HG02970 (cell line): Measurements from ENCODE around the gene LCA5L.
"Not testable (repeated sequence)": the region's sequence is repeated elsewhere in the genome, so short reads cannot be mapped to it uniquely, and the experiment has no call there.

Experiments
- ATAC-seq: cut with Tn5 transposase; IDR thresholded peaks from one replicate; pipeline ENCODE4 v1.9.1; 2021; ENCODE audit warnings: mild to moderate bottlenecking, moderate library complexity, moderate number of reproducible peaks; ENCODE audit not compliant: unreplicated experiment, low FRiP score

The LCA5L gene

DNA sequence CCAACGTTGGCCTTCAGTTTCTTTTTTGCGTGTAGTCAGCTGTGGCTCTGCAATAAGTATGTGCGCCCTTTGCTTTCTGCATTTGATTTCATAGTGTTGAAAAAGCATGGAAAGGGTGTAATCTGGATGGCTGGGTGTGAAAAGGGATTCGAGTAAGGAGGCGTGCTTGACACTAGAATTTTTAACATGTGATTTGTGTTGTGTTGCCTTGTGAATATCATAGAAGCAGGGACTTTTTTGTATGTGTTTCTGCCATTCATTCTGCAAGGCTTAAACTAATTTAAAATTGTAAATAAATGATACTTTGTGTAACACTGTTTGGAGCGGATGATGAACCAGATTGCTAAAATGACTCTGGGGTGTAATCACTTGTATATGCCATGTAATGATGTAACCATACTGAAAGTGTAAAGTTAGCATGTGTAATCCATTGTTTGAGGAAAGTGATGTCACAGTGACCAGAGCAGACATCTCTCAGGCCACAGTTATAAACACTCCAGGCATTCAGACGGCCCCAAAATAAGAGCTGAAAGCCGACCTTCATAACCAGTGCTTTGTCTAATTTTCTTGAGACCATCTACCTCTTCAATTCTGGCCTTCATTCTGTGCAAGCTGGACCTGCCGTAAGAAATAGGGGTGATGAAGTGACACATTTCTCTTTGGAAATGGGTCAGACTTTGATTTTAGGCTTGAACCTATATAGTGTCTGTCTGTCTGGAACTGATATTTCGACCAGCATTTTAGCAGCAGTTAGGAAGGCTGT, 6.8 kb upstream of the LCA5L start:
- ATAC-seq, result no peak

DNA sequence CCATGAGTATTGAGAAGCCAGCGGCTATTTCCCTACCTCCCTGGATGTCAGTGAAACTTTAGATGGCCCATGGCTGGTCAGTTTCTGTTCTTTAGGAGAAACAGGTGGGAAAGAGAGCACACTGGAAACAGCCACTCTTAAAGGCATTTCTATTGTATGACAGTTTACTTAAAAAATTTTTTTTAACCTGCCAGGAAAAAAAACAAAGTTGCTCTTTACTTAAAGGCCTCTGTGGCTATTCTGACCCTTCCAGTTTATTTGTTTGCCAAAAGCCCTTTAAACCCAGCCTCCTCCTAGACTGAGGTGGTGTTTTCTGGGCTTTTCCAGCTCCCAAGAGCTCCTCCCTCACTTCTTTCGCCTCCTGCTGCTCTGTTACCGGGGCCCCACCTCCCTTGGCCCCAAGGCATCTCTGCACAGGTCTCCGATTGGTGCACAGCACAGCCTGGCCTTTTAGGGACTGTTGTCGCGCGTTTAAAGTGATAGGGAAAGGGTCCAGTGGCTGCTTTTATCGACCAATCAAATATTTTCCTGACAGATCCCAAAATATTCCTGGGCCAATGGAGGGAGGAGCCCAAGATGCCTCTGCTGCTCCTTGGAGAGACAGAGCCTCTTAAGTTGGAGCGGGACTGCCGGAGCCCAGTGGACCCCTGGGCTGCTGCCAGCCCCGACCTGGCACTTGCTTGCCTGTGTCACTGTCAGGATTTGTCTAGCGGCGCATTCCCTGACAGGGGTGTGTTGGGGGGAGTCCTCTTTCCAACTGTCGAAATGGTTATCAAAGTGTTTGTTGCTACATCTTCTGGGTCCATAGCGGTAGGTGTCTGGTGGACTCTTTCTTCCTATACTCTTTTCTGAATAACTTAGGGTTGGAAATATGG, 6.0 kb upstream of the LCA5L start, which contains the start of gene SH3BGR:
TSS of gene SH3BGR (plus strand) at position 639 of the 875 bp plus-strand sequence. CDS start at position 766, 127 bp downstream.
- ATAC-seq, result no peak

DNA sequence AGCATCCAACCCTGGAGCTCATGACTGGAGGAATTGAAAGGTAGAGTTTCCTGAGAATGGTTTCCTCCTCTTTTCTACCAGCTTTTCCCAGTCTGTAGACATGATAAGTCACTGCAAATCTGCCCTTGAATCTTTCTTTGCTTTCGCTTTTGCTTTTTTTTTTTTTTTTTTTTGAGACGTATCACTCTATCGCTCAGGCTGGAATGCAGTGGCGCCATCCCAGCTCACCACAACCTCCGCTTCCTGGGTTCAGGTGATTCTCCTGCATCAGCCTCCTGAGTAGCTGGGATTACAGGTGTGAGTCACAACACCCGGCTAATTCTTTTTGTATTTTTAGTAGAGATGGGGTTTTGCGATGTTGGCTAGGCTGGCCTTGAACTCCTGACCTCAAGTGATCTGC, 1.7 kb upstream of the LCA5L start:
- no peak for ATAC-seq

DNA sequence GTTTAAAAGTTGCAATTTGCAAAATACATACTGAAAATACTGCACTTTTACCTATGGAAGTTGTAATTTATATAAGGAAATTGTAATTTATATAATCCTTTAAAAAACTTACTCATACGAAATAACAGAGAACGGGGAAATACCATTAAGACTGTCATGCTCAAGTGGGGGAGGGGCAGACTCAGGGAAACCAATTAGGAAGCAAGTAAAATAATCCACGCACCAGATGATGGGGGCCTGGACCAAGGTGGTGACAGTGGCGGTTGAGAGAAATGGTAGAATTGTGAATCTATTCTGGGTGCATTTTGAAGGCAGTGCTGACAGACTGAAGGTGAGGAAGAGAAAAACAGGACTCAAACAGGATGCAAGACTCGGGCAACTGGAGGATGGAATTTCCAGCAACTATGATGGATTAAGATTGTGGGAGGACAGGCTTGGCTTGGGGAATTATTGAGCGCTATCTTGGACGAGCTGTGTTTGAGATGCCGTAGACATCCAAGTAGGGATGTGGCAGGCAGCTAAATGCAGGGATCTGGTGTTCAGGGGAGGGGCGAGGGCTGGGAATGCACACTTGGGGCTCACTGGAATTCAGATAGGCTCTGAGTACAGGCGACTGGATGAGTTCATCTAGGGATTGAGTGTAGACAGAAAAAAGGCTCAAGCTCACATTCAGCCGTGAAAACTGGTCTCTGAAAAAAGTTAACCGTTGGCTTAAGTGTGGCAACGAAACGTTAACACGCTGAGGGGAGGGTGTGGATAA, 977 bp downstream of the LCA5L start:
- ATAC-seq, result no peak

GRCh38 chr21:39441502-39442475, 3.8 kb downstream of the LCA5L start:
- ATAC-seq, result no peak

GRCh38 chr21:39439232-39439631, 6.3 kb downstream of the LCA5L start:
- ATAC-seq, result no peak

DNA sequence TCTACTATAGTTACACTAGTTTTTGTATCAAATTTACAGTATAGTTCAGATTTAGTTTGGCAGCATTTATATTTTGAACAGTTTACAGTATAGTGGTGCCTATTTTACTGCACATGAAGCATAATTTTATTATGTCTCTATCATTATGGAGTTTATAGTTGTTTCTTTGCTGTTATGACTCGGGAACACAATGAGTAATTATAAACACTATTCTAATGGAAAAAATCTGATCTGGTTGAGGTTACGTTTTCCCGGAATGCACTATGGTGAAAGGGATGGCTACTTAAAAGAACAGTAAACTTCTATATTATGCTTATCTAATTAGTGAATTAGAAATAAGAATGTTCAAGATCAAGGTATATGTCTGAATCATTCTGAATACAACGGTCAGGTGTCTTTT, 10.6 kb downstream of the LCA5L start:
- no peak for ATAC-seq

GRCh38 chr21:39430954-39431353, 14.6 kb downstream of the LCA5L start:
- ATAC-seq, result no peak

- no peak for ATAC-seq
Observed at GRCh38 chr21:39430457-39430856, 15.1 kb downstream of the LCA5L start.

DNA sequence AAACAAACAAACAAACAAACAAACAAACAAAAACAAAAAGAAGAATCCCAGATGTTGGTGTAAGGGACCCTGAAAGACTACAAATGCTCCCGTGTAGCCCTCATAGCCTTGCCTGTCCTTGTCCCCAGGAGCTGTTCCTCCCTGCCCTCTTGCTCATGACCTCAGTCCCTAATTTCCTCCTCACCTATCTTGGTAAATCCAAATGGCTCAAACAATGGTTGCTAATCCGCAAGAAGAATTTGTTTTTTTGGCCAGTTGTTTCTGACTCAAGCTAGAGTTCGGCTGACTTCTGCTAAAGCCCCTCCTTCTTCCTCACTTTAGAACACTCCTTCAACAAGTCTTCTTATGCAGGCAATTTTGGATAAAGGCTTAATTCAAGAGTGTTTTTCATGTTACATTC, 15.6 kb downstream of the LCA5L start:
- ATAC-seq, result no peak

DNA sequence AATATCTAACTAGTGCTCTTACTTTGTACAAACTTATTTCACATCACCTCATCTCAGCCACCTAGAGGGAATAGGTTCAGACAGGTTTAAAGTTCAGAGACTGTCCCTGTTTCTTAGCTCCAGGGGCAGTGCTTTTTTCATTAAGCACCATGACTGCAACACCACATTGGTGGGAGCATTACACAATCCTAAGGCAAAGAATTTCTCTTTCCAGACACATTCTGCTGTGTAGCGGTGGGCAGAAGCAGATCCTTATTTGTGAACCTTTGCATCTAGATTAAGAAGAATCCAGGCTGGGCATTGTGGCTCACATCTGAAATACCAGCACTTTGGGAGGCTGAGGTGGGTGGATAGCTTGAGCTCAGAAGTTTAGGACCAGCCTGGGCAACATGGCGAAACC, 16.1 kb downstream of the LCA5L start:
- ATAC-seq, result no peak

DNA sequence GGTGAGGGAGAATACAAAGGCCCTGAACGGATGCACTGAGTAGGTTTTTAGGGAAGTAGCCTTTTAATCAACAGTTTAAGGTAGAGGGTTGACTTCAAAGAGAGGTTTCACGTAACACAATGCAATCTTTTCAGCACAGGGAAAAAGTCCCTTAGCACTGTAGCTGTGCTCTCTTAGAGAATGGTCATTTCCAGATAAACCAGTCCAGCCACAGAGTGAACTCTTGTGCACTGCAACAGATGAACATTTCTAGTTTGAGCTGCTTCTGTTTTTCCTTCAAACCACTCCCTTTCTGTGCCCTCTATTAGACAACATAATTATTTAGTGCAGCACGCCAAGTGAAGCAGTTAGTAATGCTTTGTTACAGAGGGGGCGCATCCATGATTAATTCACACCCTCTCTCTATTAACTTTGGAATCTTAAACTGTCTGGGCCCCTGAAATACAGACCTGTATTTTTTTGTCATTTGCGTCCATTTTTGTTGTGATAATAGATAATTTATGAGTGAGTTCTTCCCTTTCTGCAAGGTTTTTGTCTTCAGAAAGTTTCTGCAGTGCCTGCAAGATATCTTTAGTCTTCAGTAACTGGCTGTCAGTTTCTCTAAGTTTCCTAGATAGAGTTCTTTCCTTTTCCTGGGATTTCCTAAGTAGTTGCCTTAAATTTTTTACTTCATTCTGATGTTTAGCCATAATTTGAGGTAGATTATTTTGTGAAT, 22.9 kb downstream of the LCA5L start:
- ATAC-seq, result no peak

DNA sequence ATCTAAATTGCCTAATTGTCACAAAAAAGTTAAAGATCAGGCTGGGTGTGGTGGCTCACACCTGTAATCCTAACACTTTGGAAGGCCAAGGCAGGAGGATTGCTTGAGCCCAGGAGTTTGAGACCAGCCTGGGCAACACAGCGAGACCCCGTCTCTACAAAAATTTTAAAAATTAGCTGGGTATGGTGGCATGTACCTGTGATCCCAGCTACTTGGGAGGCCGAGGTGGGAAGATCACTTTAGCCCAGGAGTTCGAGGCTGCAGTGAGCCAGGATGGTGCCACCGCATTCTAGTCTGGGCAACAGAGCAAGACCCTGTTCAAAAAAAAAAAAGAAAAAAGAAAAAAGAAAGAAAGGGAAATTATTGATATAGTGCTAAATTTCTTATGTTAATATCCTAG, 26.4 kb downstream of the LCA5L start:
- ATAC-seq, result not testable (repeated sequence)

GRCh38 chr21:39406065-39406464, 39.5 kb downstream of the LCA5L start:
- no peak for ATAC-seq

GRCh38 chr21:39400173-39400572, 45.4 kb downstream of the LCA5L start:
- no peak for ATAC-seq

DNA sequence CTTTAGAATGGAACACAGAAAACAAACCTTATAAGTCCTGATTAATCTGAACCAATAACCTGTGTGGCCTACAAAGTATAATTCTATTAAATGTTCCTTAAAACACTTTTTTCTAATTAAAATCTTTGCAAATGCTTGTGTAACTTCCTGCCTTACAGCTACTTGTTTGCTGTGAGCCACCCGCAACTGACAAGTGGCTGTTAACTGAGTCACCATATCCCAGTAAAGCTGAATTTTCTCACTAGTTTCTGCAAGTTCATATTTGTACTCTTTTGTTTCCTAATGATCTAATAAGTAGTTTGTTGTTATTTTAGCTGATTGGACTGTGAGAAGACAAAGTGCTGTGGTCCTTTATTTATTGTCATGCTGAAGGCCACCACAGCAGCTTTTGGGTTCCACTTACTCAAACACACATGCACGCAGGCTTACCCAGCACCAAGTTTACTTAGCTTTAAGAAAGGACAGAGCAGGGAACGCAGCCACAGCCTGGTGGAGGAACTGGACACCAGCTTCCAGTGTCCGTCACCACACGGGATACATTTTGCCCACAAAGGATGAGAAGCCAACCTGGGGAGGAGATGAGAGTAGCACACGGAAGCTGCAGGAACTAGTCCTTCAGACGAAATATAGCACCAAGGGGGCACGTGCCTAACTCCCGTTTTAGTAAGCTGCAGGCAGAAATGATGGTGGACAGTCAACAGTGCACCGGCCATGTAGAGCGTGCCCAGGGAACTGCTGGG, 47.8 kb downstream of the LCA5L start:
- no peak for ATAC-seq

DNA sequence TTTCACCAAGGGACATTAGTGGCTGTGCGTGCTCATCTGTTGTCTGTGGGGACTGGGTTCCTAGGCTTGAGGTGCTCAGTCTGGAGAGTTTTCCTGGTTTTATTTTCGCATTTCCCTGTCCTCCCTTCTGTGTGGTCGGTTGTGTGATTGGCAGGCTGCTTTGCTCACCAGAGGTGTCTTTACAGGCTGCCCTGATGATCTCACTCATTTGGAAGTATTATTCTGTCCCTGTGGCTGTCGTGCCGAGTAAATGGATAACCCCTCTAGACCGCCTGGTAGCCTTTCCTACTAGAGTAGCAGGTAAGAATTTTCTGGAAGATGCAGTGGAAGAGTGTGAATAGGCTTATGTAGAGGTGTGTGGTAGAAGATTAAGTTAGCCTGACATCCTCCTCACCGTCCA, 52.6 kb downstream of the LCA5L start:
- ATAC-seq, result no peak

- no peak for ATAC-seq
Observed at GRCh38 chr21:39390212-39390765, 55.3 kb downstream of the LCA5L start.
